Neutrophil (primary cell): ENCODE measurements around the gene KIF1B.

Experiments used
- H3K27ac ChIP-seq: fragments of 200-600 bp; sonication (generic); 2 replicates; pipeline ENCODE4 v1.5.1; 2016; ENCODE audit warnings: mild to moderate bottlenecking, moderate library complexity
- H3K27me3 ChIP-seq: fragments of 200-600 bp; sonication (generic); 2 replicates; pipeline ENCODE4 v1.6.0; 2016; ENCODE audit warnings: mild to moderate bottlenecking
- H3K36me3 ChIP-seq: fragments of 200-600 bp; sonication (generic); 2 replicates; pipeline ENCODE4 v1.5.1; 2017
- H3K4me1 ChIP-seq, 2 experiments: fragments of 200-600 bp in 1 of 2; sonication (generic) in 1 of 2; 1 replicate in 1 of 2; 2 replicates in 1 of 2; pipeline versions ENCODE4 v1.5.1 to v1.6.1; 2013 to 2016; ENCODE audit warnings: low read depth in 1 of 2, low read length in 1 of 2, mild to moderate bottlenecking in 1 of 2, moderate library complexity in 1 of 2; ENCODE audit not compliant: control insufficient read depth in 1 of 2, insufficient read depth in 1 of 2
- H3K4me3 ChIP-seq, 2 experiments: fragments of 200-600 bp in 1 of 2; sonication (generic) in 1 of 2; 1 replicate in 1 of 2; 2 replicates in 1 of 2; pipeline ENCODE4 v1.5.1; 2013 to 2016; ENCODE audit warnings: low read depth in 1 of 2, low read length in 1 of 2, mild to moderate bottlenecking in 1 of 2, moderate library complexity in 1 of 2
- H3K9me3 ChIP-seq: fragments of 200-600 bp; sonication (generic); 2 replicates; pipeline ENCODE4 v1.5.1; 2016
- TF ChIP-seq, protein P1 (sequence below): fragments of 200-600 bp; sonication (generic); IDR thresholded peaks from 2 replicates; pipeline ENCODE4 v1.5.1; 2016; ENCODE audit warnings: antibody characterized with exemption

The KIF1B gene

DNA sequence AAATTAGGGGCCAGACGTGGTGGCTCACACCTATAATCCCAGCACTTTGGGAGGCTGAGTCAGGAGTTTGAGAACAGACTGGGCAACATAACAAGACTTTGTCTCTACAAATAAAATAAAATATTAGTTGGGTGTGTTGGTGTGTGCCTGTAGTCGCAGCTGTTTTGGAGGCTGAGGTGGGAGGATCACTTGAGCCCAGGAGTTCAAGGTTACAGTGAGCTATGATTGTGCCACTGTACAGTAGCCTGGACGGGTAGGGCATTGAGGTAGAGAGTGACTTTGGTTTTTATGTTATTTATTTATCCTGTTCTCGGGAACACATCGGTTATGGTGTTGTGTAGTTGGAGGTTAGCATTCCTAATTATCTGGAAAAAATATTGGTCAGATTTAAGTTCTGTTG lies 19.5 kb downstream of the KIF1B start:
- Histone ChIP-seq H3K4me3 (no peak overlapping the region), H3K27ac (no peak overlapping the region), H3K36me3 (peaks cover 1% of the 10 kb centered on the region), H3K27me3 (no peaks in the 10 kb centered on the region), H3K4me1 (peaks cover 3 to 19% of the 10 kb centered on the region in 2 experiments), H3K9me3 (no peaks in the 10 kb centered on the region)
- TF ChIP-seq, protein P1, sequence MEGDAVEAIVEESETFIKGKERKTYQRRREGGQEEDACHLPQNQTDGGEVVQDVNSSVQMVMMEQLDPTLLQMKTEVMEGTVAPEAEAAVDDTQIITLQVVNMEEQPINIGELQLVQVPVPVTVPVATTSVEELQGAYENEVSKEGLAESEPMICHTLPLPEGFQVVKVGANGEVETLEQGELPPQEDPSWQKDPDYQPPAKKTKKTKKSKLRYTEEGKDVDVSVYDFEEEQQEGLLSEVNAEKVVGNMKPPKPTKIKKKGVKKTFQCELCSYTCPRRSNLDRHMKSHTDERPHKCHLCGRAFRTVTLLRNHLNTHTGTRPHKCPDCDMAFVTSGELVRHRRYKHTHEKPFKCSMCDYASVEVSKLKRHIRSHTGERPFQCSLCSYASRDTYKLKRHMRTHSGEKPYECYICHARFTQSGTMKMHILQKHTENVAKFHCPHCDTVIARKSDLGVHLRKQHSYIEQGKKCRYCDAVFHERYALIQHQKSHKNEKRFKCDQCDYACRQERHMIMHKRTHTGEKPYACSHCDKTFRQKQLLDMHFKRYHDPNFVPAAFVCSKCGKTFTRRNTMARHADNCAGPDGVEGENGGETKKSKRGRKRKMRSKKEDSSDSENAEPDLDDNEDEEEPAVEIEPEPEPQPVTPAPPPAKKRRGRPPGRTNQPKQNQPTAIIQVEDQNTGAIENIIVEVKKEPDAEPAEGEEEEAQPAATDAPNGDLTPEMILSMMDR = no peak

DNA sequence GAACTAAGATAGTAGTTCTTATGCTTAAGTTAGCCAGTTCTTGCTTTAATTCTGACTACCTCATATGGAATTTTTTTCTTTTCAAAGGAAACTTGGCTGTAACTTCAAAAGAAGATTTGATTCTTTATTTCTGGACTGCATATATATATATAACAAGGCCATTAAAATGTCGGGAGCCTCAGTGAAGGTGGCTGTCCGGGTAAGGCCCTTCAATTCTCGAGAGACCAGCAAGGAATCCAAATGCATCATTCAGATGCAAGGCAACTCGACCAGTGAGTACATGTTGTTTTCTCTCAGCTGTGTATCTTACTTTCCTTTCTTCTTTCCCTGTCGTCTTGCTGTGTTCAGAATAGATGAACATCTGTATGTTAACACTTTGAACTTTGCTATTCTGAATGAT lies 21.8 kb downstream of the KIF1B start:
- no peak overlapping the region for H3K4me3 ChIP-seq
- H3K36me3 ChIP-seq = peaks cover 15% of the 10 kb centered on the region
- H3K27me3 ChIP-seq = no peaks in the 10 kb centered on the region
- H3K27ac ChIP-seq = no peak overlapping the region
- TF ChIP-seq, protein P1 = no peak
- peaks cover 3 to 17% of the 10 kb centered on the region in 2 experiments for H3K4me1 ChIP-seq
- H3K9me3 ChIP-seq = no peaks in the 10 kb centered on the region

DNA sequence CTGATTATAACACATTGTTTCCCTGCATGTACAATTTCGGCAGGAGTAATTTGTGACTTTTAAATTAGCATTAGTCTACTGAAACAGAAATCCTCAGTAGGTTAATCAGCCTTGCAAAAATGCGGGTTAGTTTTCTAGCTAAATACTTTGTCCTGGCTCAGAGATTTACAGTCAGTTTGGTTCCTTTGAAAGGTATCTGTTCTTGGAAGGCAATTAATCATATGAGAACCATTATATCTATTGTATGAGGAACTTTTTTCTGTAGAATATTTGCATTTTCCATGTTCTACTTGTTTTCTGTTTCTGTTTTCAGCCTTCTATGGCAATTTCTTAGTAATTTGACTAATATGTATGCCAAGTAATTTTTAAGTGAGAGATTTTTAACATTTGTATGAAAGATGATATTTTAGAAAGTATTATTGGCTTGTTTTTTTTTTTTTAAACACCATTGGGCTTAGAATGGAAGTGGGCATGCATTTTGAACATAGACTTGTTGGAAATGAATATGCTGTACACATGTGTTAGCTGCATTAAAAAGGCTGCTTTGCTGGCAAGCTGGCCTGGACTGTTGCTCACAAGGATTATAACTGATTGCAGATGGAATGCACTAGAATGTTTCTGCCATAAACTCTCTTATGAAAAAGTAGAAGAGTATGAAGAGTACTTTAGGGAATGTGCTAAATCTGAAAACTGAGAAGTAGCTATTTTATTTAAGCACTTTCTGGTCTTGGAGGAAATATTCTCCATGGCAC lies 26.2 kb downstream of the KIF1B start:
- Histone ChIP-seq H3K27me3 (no peaks in the 10 kb centered on the region), H3K4me3 (no peak overlapping the region), H3K4me1 (peaks cover 22 to 39% of the 10 kb centered on the region in 2 experiments), H3K9me3 (no peaks in the 10 kb centered on the region), H3K36me3 (peaks cover 15% of the 10 kb centered on the region), H3K27ac (peak overlapping the region; percentile 51)
- TF ChIP-seq, protein P1 = no peak

DNA sequence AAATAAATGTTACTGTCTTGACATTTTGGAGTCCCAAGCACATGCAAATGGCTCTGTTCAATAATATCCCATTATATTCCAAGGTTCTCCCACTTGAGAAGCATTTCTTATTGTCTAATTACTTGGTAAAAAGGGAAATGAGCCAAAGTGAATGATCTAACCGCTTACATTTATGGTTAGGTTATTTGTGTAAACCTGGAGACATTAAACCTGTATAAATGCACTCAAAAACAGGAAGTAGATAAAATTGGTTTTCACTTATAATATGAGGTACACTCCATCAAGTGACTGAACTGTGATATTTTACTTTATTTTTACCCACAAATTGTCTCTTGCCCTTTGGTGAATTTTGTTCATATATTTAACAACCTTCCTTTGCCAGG lies 26.8 kb downstream of the KIF1B start:
- Histone ChIP-seq H3K27ac (peak overlapping the region; percentile 51), H3K9me3 (no peaks in the 10 kb centered on the region), H3K36me3 (peaks cover 15% of the 10 kb centered on the region), H3K27me3 (no peaks in the 10 kb centered on the region), H3K4me3 (no peak overlapping the region), H3K4me1 (peaks cover 28 to 45% of the 10 kb centered on the region in 2 experiments)
- TF ChIP-seq, protein P1 = no peak

DNA sequence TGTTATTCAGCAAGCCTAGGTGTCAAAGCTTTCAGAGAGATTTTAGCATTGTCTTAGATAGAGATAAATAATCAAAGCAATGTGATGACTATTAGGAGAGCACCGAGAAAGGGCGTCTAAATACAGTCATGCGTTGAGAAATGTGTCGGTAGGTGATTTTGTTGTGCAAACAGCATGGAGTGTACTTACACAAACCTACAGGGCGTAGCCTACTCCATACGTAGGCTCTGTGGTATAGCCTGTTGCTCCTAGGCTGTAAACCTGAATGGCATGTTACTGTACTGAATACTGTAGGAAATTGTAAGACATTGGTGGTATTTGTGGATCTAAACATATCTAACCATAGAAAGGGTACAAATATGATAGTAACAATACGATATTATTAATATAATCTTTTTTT lies 31.8 kb downstream of the KIF1B start:
- Histone ChIP-seq H3K27ac (peak overlapping the region; percentile 86), H3K9me3 (no peaks in the 10 kb centered on the region), H3K27me3 (no peaks in the 10 kb centered on the region), H3K4me3 (peak overlapping the region; percentile 29 to 39), H3K4me1 (peaks cover 64 to 83% of the 10 kb centered on the region in 2 experiments), H3K36me3 (no peaks in the 10 kb centered on the region)
- TF ChIP-seq, protein P1 = no peak
